ENCODE data around the gene SLC5A10.
"Not testable (repeated sequence)": the region's sequence is repeated elsewhere in the genome, so short reads cannot be mapped to it uniquely, and the experiment has no call there.

SLC5A10 gene

DNA sequence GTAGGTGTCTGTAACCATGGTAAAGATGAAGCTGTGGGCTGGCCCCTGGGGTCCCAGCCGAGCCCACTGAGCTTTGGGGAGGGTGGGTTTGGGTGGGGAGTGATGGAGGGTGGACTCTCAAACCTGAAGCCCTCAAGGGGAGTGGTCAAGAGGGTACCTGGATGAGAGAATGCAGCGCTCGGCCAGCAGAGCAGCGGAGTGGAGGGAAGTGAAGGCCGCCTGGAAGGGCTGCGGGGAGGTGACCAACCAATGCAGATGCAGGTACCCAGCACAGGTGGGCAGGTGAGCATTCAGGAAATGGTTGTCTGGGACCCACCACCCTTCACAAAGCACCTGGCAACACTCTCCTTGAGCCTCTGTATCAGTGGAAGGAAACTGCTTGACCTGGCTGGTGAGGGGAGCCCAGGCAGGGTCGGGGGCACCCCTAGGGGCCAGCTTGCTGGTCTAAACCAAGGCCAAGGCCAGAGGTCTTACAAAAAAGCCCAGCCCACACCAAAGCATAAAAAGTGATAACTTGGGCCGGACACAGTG is 3.4 kb upstream of the SLC5A10 start:
- DNase-seq: no peak

DNA sequence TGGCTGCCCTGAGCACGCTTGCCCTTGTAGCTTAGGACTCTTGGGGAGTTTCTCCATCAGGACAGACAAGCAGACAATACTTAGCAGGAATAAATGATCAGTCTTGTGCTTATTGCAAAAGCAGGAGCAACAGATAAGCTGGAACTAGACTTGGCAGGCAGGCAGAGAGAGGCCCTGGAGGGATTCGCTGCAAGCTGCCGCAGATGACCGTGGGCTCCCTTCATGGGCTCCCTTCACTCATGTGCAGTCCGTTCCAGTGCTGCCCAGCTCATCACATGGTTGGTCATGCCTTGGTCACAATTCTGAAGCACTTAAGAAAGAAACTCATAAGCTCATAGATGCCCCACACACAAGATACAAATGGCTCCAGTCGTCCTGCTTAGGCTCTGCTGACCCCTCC is 2.4 kb upstream of the SLC5A10 start:
- no peak for DNase-seq

DNA sequence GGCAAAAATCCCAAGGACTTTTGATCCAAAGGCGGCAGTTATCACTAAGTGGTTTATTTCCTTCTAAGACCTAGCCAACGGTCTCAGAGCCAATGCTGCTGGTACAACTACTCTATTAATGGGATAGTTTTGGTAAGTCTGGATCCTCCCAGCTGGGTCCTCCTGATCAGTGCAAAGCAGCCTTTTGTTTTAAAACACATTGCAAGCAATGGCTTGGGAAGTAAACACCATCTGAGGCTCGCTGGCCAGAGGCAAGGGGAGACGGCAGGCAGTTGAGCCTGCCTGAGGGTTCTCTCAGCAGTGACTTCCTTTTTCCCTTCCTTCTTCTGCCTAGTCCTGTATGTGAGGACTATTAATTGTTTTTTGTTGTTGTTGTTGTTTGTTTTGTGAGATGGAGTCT is 1.6 kb upstream of the SLC5A10 start:
- DNase-seq: no peak

DNA sequence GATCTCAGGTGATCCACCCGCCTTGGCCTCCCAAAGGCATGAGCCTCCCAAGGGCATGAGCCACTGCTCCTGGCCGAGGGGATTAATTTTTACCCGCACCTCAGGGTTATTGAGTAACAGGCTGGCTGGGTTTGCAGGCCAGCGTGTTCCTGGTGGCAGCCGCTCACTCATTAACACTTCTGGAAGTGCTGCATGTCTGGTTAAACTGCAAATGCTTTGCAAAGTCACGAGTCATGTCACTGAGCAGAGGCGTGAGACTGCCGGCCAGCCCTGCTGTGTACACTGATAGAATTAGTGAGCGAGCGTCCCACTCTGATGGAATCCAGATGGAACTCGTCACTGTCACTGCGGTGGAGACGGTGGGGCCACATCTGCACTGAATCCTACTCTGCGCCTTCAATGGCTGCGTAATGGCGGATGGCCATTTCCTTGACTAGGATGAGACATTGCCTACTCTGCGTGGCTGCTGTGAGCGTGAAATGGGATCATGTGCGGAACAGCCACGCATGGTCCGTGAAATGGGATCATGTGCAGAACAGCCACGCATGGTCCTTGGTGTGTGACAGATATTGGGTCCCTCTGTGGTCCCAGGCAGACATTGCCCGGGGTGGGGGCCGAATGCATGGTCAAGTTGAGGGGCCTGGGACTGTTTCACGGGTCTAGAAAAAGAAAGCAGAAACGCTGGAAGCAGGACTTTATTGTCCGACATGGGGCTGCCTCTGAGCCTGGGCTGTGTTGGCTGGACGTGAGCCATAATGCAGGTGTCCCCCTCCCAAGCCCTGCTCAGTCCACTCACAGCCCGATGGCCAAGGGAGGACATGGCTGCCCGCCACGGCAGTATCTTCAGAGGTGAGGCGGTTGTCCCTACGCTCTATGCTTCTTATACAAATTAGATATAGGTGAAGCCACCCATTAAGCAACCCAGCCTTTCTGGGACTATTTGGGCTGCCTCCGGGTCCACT is 740 bp upstream of the SLC5A10 start:
- DNase-seq: no peak

DNA sequence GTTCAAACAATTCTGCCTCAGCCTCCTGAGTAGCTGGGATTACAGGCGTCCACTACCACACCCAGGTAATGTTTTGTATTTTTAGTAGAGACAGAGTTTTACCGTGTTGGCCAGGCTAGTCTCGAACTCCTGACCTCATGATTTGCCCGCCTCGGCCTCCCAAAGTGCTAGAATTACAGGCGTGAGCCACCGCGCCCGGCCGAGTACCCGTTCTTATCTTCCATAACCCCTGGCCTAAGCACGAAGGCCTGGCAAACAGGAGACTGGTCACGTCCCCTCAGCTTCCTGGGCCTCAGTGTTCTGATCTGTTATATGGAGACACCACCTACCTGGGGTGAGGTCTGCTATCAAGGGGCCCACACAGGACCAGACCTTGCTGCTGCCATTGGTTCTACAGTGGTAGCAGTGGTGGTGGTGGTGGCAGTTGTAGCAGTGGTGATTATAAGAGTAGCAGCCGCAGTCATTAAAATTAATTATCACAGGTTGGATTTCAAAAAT is 1.3 kb downstream of the SLC5A10 start:
- DNase-seq: no peak

DNA sequence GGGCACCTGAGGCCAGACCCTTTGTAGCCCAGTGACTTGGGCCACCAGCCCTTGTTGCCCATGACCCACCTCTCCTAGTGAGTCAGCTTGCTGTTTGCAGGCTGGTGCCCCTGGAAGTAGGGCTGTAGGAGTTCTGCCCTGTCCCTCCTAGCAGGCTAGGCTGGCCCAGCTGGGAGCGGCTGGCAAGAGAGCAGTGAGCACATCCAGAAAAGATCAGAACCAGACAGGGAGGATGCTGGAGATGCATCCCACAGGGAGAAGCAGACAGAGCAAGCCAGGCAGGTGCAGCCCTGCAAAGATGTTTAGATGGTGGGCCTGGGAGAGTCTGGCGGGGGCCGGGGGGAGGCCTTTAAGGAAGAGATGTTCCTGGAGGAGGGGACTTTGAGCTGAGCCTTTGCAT is 2.4 kb downstream of the SLC5A10 start:
- DNase-seq: no peak

DNA sequence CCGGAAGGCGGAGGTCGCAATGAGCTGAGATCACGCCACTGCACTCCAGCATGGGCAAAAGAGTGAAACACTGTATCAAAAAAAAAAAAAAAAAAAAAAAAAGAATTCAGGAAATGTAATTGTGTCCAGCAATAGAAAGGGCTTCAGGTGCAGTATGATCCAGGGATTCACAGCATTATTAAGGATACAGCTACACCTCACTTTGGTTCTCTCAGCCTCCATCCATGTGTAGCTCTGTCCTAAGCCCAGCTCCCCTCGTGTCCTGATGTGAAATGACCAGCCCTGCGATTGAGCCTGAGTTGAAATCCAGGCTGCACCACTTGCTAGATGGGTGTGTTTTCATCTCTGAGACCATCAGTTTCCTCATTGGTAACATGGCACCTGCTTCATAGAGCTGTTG is 3.0 kb downstream of the SLC5A10 start:
- no peak for DNase-seq

DNA sequence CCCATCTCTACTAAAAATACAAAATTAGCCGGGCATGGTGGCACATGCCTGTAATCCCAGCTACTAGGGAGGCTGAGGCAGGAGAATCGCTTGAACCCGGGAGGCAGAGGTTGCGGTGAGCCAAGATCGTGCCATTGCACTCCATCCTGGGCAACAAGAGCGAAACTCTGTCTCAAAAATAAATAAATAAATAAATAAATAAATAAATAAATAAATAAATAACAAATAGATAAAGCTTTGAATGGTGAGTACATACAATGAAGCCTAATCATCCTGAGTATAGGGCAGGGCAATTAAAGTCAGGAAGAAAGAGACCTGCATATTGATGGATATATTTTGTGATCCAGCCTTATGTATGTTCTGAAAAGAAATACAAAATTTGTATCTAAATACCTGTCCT is 4.1 kb downstream of the SLC5A10 start:
- not testable (repeated sequence) for DNase-seq

DNA sequence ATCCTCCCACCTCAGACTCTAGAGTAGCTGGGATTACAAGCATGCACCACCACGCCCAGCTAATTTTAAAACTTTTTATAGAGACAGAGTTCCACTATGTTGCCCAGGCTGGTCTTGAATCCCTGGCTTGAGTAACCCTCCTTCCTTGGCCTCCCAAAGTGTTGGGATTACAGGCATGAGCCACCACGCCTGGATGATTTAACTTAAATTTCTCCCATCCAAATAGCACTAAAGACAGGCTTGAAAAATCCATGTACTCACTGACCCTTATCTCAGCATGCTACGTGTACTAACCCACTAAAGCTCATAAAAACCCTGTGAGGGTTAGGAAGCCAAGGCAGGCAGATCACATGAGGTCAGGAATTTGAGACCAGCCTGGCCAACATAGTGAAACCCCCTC is 4.6 kb downstream of the SLC5A10 start:
- no peak for DNase-seq

DNA sequence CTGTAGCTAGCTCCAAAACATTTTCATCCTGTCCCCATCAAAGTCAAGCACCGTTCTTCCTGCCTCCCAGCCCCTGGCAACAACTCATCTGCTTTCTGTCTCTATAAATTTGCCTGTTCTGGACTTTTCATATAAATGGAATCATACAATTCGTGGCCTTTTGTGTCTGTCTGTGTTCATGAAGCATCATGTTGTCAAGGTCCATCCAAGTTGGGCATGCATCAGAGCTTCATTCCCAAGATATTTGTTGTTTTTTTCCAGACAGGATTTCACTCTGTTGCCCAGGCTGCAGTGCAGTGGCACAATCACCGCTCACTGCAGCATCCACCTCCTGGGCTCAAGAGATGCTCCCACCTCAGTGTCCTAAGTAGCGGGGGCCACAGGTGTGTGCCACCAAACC is 5.9 kb downstream of the SLC5A10 start:
- no peak for DNase-seq

DNA sequence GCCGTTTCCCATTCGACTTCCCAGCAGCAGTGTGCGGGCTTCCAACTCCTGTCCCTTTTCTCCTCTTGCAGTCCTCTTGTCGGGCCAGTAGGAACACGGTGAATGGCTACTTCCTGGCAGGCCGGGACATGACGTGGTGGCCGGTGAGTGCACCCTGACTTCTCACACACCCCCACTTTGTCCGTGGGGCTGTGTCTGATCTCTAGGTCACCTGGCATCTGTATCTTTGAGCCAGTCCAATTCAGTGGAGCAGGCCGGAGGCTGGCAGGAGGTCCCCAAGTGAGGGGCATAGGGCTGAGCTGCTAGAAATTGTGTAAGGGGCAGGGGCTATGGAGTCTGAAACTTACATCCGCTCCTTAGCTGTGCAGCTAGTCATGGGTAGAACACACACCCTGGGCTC is 6.6 kb downstream of the SLC5A10 start:
- DNase-seq: no peak

DNA sequence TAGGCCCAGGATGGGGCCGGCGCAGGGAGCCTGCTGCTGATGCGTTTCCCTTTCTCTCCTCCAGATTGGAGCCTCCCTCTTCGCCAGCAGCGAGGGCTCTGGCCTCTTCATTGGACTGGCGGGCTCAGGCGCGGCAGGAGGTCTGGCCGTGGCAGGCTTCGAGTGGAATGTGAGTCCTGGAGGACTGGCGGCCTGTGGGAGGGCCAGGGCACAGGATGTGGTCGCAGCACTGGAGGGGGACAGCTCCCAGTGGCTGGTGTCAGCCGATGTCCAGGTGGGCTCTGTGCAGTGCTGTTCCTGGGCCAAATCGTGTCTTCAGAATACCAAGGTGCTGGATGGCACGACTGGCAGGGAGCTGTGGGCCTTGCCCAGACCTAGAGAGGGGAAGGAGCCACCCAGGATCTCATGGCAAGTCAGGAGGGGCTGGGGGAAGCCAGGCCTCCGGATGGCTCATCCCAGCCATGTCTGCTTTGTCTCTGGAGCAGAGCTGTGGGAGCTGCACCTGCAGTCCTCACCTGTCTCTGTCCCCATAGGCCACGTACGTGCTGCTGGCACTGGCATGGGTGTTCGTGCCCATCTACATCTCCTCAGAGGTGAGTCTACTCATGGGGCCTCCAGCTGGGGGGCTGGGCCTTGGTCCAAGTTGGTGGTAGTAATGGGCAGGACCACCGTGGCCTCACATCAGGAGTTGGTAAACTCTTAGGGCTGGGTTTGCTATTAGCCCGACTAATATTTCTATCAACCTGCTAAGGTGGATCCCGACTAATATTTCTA is 7.3 kb downstream of the SLC5A10 start:
- no peak for DNase-seq

DNA sequence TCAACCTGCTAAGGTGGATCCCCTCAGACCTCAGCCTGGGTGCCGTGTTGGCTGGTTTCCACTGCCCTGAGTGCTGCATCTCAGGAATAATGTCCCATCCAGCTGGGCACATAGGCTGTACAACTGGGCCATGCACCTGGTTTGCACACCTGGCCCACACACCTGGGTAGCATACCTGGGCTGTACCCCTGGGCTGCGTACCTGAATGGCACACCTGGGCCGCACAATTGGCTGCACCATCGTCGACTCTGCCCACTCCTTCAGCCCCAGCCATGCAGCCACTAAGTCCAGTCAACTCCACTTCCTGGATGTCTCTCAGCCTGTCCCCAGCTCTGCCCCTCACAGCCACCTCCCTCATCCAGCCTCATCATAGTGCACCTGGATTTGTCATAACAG is 7.9 kb downstream of the SLC5A10 start:
- no peak for DNase-seq

DNA sequence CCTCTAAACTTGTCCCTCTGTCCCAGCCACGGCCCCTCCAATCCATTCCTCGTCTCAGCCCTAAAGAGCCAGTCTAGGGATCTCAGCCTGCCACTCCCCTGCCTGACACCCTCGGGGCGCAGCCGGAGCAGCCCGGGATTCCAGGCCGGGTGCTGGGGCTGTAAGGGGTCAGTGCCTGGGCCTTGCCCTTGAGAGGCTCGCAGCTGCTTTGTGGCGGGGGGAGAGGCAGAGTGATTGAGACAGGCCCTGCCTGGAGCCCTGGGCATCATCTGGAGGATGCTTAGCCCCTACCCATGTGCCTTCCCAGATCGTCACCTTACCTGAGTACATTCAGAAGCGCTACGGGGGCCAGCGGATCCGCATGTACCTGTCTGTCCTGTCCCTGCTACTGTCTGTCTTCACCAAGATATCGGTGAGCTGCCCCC is 8.3 kb downstream of the SLC5A10 start:
- no peak for DNase-seq

DNA sequence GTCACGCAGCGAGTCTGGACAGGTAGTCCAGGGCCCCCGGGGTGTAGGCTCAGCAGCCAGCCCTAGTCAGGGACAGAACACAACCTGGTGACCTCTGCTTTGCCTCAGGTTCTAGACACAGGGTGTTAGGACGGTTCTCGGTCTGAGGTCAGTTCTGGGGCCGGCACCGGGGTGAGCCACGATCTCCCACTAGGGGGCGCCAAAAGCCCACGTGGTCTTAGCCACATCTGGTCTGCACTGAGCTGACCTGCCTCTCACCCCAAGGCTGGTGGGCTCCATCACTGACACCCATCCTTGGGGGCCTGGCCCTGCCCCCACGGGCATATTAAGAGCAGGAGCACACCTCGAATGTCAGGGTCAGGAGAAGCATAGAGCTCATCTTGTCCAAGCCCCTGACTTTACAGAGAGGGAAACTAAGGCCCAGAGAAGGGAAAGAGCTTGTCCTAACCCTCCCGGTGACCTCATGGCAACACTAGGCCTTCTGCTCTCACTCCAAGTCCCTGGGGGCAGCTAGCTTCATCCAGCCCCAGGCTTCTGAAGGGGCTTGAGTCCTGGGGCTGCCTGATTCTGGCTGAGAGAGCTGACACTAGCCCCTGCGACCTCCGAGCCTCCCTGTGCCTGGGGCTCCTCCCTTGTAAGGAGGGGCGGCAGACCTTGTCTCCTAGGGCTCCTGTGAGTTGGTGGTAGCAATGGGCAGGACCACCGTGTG is 9.0 kb downstream of the SLC5A10 start:
- peak; percentile 77 for DNase-seq

DNA sequence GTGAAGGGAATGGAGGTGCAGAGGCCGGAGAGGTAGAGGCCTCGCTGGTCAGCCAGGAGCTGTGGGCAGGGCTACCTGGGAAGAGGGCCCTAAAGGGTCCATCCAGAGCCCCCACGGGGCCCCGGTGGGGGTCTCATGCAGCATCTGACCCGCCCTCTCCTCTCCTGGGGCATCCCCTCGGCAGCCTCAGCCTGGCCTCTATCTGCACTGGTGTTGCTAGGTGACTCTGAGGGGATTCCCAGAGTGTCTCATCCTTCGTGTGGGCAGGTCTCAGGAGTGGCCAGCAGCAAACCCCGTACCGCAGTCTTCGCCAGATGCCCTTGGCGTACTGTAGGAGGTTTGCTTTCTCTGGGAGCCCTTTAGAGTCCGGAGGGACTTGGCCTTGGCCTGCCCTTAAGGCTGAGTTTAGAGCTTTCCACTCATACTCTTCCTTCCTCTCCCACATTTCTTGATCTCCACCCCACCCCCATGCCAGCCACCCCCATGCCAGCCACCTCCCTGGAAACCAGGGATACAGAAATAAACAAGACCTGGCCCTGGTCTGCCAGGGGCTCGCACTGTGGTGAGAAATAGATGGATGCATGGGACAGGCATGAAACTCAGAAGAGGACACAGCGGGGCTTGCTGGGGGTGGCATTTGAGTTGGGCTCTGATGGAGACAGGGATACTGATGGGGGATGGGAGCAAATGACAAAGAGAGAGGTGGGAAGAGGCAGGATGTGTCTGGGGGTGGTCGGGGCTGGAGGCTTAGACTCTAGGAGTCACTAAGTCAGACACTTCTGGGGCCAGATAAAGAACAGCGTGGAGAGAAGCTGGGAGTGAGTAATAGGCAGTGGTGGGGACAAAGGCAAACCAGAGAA is 9.9 kb downstream of the SLC5A10 start:
- peak; percentile 30 for DNase-seq

DNA sequence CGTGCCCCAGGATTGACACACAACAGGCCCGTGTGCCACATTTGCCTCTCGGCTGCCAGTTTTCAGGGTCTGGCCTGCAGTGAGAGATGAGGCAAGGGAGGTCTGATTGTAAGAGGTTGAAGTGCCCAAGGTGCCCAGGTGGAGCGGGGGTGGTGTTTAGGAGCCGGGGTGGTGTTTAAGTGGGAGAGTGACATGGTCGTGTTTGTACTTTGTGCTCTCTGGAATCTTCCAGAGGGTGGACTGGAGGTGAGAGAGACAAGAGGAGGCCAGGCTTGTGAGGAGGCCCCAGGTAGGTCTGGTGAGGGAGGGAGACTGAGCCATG is 10.5 kb downstream of the SLC5A10 start:
- DNase-seq: no peak

DNA sequence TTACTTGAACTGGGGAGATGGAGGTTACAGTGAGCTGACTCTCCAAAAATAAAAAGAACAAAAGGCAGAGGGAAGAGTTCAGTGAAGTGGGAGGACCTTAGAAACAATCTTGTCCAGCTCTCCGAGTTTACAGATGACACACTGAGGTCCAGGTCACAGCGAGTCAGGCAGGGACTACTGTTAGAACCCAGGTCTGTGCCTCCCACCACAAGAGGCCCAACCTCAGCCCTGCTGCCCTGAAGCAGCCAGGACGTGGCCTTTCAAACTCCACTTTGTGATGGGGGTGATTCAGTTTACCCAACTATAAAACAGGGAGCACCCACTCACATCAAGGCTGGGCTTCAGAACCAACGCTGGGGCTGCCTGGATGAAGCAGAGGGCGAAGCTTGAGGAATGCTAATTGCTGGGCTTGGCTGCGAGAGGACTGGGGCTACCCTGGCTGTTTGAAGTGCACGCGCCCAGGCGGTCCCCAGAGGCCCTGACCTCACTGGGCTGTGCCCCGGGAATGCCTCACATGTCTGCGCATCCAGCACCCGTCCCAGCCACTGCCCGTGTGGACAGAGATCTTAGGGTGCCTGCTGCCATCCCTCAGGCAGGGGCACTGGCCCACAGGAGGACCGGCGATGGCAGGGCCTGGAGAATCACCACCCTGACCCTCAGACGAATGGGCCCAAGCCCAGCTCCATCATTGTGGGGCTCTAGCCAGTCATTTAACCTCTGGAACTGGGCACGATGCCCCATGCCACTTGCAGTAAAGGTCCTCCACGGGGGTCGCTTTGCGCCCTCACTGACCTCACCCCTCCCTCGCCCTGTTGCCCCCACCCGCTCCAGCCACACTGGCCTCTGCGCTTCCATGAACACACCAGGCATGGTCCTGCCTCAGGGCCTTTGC is 11.4 kb downstream of the SLC5A10 start:
- peak; percentile 22 for DNase-seq

DNA sequence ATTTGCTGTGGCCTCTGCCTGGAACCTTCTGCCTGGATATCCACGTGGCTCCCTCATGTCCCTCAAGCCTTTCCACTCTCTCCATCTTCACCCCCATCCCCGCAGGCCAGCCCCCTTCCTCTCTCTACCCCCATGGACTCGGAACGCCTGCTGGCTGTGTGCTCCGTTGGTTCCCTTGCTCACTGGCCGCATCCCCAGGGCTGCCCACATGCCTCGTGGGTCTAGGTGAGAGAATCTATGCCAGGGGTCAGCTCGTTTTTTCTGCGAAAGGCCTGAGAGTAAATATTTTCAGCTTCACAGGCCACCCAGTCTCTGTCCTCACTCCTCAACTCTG is 12.0 kb downstream of the SLC5A10 start:
- DNase-seq: no peak

DNA sequence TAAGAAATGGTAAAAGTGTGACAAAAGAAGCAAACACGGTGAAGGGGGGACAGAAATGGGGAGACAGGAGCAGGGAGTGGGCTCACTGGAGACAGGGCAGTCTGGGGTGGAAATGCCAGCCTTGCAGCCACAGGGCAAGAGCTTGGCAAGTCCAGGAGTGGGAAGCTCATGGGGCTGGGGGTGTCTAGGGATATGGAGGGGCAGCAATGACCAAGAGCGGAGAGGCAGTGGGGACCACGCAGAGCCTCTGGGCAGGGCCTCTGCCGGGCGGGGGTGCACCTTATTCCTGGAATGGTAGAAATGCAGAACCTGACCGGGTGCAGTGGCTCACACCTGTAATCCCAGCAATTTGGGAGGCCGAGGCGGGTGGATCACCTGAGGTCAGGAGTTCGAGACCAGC is 12.6 kb downstream of the SLC5A10 start:
- DNase-seq: no peak

DNA sequence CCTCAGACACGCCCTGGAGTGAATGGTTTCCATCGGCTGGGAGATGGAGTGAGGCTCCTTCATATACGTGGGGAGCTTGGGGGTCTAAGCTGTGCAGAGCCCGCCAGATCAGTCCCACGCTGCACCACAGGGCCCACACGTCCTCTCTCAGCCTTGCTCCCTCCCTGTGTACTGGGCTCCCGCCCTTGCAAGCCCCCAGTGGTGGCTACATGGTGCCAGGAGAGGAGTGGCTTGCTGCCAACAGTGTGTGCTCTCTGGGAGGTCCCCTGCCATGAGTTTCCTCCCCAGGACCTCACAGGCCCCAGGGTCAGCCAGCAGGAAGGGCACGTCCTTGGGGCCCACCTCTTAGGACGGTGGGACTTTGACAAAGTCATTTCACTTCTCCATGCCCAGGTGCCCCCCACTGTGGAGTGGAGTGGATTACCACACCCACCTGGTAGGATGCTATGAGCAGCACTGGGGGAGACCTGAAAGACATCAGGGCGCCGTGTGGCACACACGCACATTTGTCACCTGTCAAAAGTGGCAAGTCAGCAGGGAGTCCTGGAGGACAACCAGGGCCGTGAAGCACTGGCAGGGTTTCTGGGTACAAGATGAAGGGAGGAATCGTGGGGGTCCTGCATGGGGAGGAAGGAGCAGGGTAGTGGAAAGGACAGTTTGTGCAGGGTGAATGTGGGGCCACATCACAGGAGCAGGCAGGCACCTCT is 13.7 kb downstream of the SLC5A10 start:
- DNase-seq: no peak
